ENCODE results near the gene TMCO4. TPM values are rescaled to one million over a fixed set of nuclear protein-coding genes. Genes with fewer than 3 reads are reported as not detected.

The TMCO4 gene
- total and polyA plus RNA-seq, 2 of the 8 experiments (the other 6 are each of a cell fraction or from before 2014, with no cell fraction given) = 3.0 to 3.1 TPM

- H2BK20ac ChIP-seq (ENCODE audit: low read length) = no peak overlapping the region
- no peak overlapping the region for H3K4me2 ChIP-seq (ENCODE audit: insufficient read depth in 1 of 2, low read depth in 2 of 2, low read length in 2 of 2)
- H3K4me1 ChIP-seq (replicated peaks in 1 of 4; ENCODE audit: control insufficient read depth in 3 of 4, insufficient read depth in 4 of 4, low read length in 3 of 4) = no peaks in the 10 kb centered on the region
- no peak overlapping the region for H3K18ac ChIP-seq (ENCODE audit: extremely low read depth, low read length)
- no peak overlapping the region for H2AK5ac ChIP-seq (ENCODE audit: low read depth, low read length)
- FAIRE-seq (no peak), DNase-seq (ENCODE audit: low read depth in 1 of 2, low spot score in 2 of 2) (no peak)
- no peak overlapping the region for H4K8ac ChIP-seq (ENCODE audit: extremely low read depth, insufficient read depth, low read length)
- no peaks in the 10 kb centered on the region for H3K79me2 ChIP-seq (ENCODE audit: control insufficient read depth in 1 of 2, insufficient read depth in 2 of 2, low read length in 2 of 2)
- 91% methylated on average over 10 of the region's 10 CpGs; no CpG with 5 or more reads in 1 of the 2 experiments for WGBS, 2 experiments (ENCODE audit: extremely low coverage in 1 of 2, insufficient coverage in 1 of 2, insufficient read length in 1 of 2, insufficient replicate concordance in 2 of 2, low coverage in 1 of 2, low lambda C conversion rate in 2 of 2, missing lambda C conversion rate in 1 of 2)
- H2BK120ac ChIP-seq (replicated peaks; ENCODE audit: low read depth, low read length) = no peak overlapping the region
- H2BK12ac ChIP-seq (ENCODE audit: low read depth, low read length) = no peak overlapping the region
- H3K23ac ChIP-seq (ENCODE audit: insufficient read length) = no peak overlapping the region
- H2AFZ ChIP-seq (ENCODE audit: low read length) = no peak overlapping the region
- no peaks in the 10 kb centered on the region for H3K36me3 ChIP-seq (ENCODE audit: control insufficient read depth in 2 of 4, insufficient read depth in 4 of 4, low read length in 3 of 4)
- no peak overlapping the region for H4K91ac ChIP-seq (replicated peaks; ENCODE audit: insufficient read length, low read length)
- H3K27me3 ChIP-seq (replicated peaks in 1 of 4; ENCODE audit: control insufficient read depth in 3 of 4, extremely low read depth in 1 of 4, insufficient read depth in 3 of 4, low read length in 3 of 4) = no peaks in the 10 kb centered on the region; a peak in 1 of 7 replicates
- no peak overlapping the region for H3K14ac ChIP-seq (ENCODE audit: insufficient read length)
- H4K5ac ChIP-seq (ENCODE audit: insufficient read length, low read depth, low read length) = no peak overlapping the region
- no peaks in the 10 kb centered on the region for H4K20me1 ChIP-seq (replicated peaks in 1 of 2; ENCODE audit: control insufficient read depth in 1 of 2, insufficient read depth in 2 of 2, low read length in 2 of 2)
- no peaks in the 10 kb centered on the region for H3K79me1 ChIP-seq (ENCODE audit: low read depth, low read length)
- POLR2A ChIA-PET (ENCODE audit: partially characterized antibody) = no interaction called here
- H2BK5ac ChIP-seq (ENCODE audit: low read depth, low read length) = no peak overlapping the region
- CTCF ChIA-PET (ENCODE audit: partially characterized antibody) = interaction anchor here (0.6 to 2.0 kb wide), 5 partner anchors 10 to 171 kb away, joined by 3 to 6 read pairs (median 3); no protein-coding TSS in a partner anchor
- TF ChIP-seq GABPA (IDR thresholded peaks at IDR 0.05; ENCODE audit: borderline replicate concordance, insufficient read depth, low read length) (no peak), CBX5 (IDR thresholded peaks at IDR 0.05; ENCODE audit: low read depth, low read length) (no peak), SIN3A (conservative IDR thresholded peaks at IDR 0.05 in 1 of 2, IDR thresholded peaks at IDR 0.05 in 1 of 2; ENCODE audit: low read depth in 1 of 2, low read length in 2 of 2) (no peak), CBX8 (IDR thresholded peaks at IDR 0.05; ENCODE audit: borderline replicate concordance, low read depth, low read length) (no peak), KDM4A (IDR thresholded peaks at IDR 0.05; ENCODE audit: low read depth, low read length, severe bottlenecking) (no peak)
- H3K4ac ChIP-seq (replicated peaks; ENCODE audit: insufficient read length, low read depth, low read length) = no peak overlapping the region
- H3K56ac ChIP-seq (replicated peaks; ENCODE audit: insufficient read length, low read depth, low read length) = no peak overlapping the region
- no peak overlapping the region for H3K27ac ChIP-seq (ENCODE audit: low read depth, low read length)
- no peak overlapping the region for H3K9ac ChIP-seq (replicated peaks in 1 of 4; ENCODE audit: extremely low read depth in 1 of 4, low read depth in 3 of 4, low read length in 3 of 4)
- no peaks in the 10 kb centered on the region for H3K9me3 ChIP-seq (ENCODE audit: insufficient read depth in 2 of 2, low read depth in 1 of 2, low read length in 1 of 2)
- H3K4me3 ChIP-seq (ENCODE audit: extremely low read depth in 1 of 4, insufficient read depth in 2 of 4, low read depth in 3 of 4, low read length in 4 of 4) = no peak overlapping the region
- no peak overlapping the region for H2BK15ac ChIP-seq (ENCODE audit: low read length)
- no peaks in the 10 kb centered on the region for H3K23me2 ChIP-seq (ENCODE audit: low read depth, low read length)
Measured at GRCh38 chr1:19735440-19736127, 64.1 kb downstream of the TMCO4 start.

Measured in H1 (cell line).